Astrocyte of the spinal cord (primary cell): ENCODE measurements around the gene GRIN2A.

Experiments used
- DNase-seq: peaks from one replicate; pipeline ENCODE4 v3.0.0; 2011; ENCODE audit warnings: low read depth, low spot score
- H3K4me3 ChIP-seq: 2 replicates; pipeline ENCODE4 v1.5.1; 2011; ENCODE audit warnings: low read depth, mild to moderate bottlenecking, low read length, moderate library complexity
- in situ Hi-C: cut with HindIII; loops from 2 replicates; pipeline ENCODE4 v1.10.0; 2017; ENCODE audit warnings: low sequenced_read_pairs
- TF ChIP-seq, protein P1 (sequence below): IDR thresholded peaks from 2 replicates; pipeline ENCODE4 v1.5.1; 2012; ENCODE audit warnings: low read depth, mild to moderate bottlenecking, low read length, inconsistent platforms

The GRIN2A gene

DNA sequence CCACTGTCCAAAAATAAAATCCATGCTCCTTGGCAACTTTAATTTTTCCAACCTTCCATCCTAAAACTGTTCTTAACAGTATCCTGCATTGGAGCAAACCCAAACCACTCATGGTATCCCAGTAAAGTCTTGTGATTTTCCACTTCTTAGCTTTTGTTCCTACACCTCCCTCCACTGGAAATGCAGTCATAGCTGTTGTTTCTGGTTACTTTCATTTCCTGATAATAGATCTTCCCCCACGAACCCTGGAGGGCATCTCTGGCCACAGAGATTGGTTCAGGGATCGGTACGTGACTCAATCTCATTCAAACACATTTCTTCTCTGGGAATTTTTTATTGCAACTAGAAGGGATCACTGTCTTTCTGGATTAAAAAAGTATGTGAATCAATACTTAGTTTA, 276.0 kb downstream of the GRIN2A start:
- DNase-seq: no peak
- in situ Hi-C loops: no loop called here
- TF ChIP-seq, protein P1, sequence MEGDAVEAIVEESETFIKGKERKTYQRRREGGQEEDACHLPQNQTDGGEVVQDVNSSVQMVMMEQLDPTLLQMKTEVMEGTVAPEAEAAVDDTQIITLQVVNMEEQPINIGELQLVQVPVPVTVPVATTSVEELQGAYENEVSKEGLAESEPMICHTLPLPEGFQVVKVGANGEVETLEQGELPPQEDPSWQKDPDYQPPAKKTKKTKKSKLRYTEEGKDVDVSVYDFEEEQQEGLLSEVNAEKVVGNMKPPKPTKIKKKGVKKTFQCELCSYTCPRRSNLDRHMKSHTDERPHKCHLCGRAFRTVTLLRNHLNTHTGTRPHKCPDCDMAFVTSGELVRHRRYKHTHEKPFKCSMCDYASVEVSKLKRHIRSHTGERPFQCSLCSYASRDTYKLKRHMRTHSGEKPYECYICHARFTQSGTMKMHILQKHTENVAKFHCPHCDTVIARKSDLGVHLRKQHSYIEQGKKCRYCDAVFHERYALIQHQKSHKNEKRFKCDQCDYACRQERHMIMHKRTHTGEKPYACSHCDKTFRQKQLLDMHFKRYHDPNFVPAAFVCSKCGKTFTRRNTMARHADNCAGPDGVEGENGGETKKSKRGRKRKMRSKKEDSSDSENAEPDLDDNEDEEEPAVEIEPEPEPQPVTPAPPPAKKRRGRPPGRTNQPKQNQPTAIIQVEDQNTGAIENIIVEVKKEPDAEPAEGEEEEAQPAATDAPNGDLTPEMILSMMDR: no peak
- no peak overlapping the region for H3K4me3 ChIP-seq

DNA sequence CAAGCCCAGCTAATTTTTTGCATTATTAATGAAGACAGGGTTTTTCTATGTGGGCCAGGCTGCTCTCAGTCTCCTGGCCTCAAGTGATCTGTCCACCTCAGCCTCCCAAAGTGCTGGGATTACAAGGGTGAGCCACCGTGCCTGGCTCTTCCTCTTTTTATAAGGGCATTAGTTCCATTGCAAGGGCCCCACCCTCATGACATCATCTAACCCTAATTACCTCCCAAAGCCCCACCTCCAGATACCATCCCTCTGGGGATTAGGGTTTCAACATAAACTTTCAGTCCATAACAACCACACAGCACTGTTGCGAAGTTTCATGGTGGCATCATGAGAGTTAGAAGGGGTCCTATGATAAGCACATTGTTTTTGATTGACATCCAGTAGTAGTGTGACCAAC, 277.7 kb downstream of the GRIN2A start:
- TF ChIP-seq, protein P1: no peak
- DNase-seq: no peak
- no peak overlapping the region for H3K4me3 ChIP-seq
- in situ Hi-C loops: no loop called here

DNA sequence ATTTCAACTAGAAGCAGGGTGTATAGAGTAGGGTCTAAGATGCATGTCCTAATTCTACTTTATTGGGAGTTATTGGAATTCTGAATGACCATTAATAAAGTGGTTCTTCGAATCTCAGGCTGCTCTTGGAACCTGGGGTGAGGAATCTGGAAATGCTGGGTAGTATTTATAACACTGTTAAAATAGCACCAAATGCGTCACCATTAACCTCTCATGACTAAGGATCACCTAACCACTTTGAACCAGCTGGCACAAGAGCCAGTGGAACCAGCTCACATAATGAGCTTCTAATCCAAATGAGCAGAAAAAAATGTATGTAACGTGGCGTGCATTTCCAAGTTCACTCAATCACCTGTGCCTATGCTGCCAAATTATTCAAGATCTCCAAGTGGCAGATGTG, 281.7 kb downstream of the GRIN2A start:
- TF ChIP-seq, protein P1: no peak
- no peak overlapping the region for H3K4me3 ChIP-seq
- in situ Hi-C loops: no loop called here
- DNase-seq: no peak

DNA sequence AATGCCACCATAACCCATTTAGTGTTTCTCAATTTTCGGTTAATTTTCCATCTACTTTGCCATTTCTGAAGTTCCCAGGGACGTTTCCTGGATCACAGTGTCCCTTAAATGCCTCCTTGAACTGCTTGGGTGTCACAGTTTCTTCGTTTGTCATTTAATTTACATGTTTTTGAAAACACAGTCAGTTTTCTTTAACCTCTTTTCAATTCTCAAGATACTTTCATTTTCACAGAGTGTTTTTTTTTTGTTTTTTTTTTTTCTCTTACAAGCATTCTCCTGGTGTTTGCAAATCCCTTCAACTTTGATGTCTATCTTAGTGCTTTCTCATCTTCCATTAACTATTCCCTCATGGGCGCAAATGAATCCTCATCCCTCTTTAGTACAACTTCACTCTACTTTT, 283.7 kb downstream of the GRIN2A start:
- in situ Hi-C loops: no loop called here
- H3K4me3 ChIP-seq: no peak overlapping the region
- no peak for DNase-seq
- TF ChIP-seq, protein P1: no peak

DNA sequence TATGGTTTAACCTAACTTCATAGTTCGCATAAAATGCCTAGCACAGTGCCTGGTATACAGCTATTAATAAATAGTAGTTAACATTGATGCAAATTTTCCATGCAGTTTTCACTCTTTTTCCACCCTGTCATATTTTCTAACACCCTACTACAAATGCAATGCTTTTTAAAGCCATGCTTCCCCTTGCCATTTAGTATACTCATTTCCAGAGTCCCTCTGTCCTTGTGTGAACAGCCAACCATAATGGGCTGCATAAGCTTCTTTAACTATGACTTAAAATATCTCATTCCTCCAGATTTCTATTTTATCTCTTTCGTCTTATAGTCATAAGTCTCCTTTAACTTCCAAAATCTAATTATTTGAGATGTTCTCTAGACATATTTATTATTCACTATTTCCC, 284.1 kb downstream of the GRIN2A start:
- H3K4me3 ChIP-seq: no peak overlapping the region
- in situ Hi-C loops: no loop called here
- no peak for DNase-seq
- TF ChIP-seq, protein P1: no peak

DNA sequence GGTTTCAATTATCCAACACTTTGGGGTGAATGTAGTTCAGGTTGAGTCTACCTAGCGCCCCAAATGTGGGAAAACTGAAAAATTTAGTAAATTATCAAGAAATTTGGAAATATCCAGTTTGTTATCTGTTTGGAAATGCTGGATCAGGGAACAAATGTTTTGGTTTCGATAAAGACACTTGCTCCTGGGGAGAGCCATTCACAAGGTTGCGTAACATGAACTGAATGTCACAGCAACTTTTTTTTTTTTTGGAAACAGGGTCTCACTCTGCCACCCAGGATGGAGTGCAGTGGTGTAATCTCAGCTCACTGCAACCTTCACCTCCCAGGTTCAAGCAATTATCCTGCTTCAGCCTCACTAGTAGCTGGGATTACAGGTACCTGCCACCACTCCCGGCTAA, 286.4 kb downstream of the GRIN2A start:
- in situ Hi-C loops: no loop called here
- TF ChIP-seq, protein P1: no peak
- DNase-seq: no peak
- H3K4me3 ChIP-seq: no peak overlapping the region

DNA sequence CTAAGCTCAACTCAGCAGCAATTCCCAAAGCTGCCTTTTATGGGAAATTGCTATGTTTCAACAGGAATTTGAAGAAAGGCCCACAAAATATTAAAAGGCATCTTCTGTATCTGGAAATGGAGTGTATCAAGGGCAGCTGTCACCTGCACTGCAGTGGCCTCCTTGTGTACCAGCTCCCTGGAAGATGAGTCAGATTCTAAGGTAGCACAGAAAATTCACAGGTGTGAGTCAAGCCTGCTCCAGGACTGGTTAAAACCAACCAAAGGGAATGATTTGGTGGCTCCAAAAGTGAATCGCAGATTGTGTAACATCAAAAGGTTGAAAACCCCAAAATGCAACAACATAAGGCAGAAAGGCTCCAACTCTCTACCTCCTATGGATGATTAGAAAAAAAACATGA, 296.4 kb downstream of the GRIN2A start:
- in situ Hi-C loops: no loop called here
- H3K4me3 ChIP-seq: no peak overlapping the region
- TF ChIP-seq, protein P1: no peak
- no peak for DNase-seq
